Neural progenitor cell (in vitro differentiated cells): ENCODE measurements around the gene MAP6D1.

ENCODE experiments used
- CTCF ChIP-seq: fragments of 200-600 bp; sonication (generic); IDR thresholded peaks from 2 replicates; pipeline ENCODE4 v1.5.1; 2017; ENCODE audit warnings: antibody characterized with exemption, mild to moderate bottlenecking
- EZH2 ChIP-seq: fragments of 200-600 bp; sonication (generic); IDR thresholded peaks from 2 replicates; pipeline ENCODE4 v1.6.1; 2017; ENCODE audit warnings: antibody characterized with exemption, mild to moderate bottlenecking, moderate library complexity
- EZH2phosphoT487 ChIP-seq: fragments of 200-600 bp; sonication (generic); IDR thresholded peaks from 2 replicates; pipeline ENCODE4 v1.6.1; 2017; ENCODE audit warnings: antibody characterized with exemption

- TF ChIP-seq CTCF (no peak), EZH2 (no peak), EZH2phosphoT487 (no peak)
These were observed 25.0 kb downstream of the MAP6D1 start for GRCh38 chr3:183800243-183800863.
